Thoracic aorta (tissue), 2 donors: ENCODE results near the gene ADGRL3. TPM values are rescaled to one million over a fixed set of nuclear protein-coding genes. Genes with fewer than 3 reads are reported as not detected.

ENCODE experiments used
- ATAC-seq: fragments of 150-250 bp; one replicate; pipeline ENCODE4 v1.8.0; 2017; ENCODE audit warnings: low read depth; ENCODE audit not compliant: insufficient number of reproducible peaks, low FRiP score
- DNase-seq: peaks from one replicate; pipeline ENCODE4 v3.0.0-alpha.2; 2020; ENCODE audit warnings: low spot score
- H3K27ac ChIP-seq, 2 donors: fragments of 200-600 bp; sonication (generic); 1 replicate in 1 of 2; 2 replicates in 1 of 2; pipeline ENCODE4 v1.5.1; 2016; ENCODE audit warnings: mild to moderate bottlenecking in 2 of 2, moderate library complexity in 2 of 2
- H3K27me3 ChIP-seq: fragments of 200-600 bp; sonication (generic); replicated peaks from 2 replicates; pipeline ENCODE4 v1.6.0; 2016; ENCODE audit warnings: mild to moderate bottlenecking; ENCODE audit not compliant: insufficient read depth
- H3K36me3 ChIP-seq: fragments of 200-600 bp; sonication (generic); one replicate; pipeline ENCODE4 v1.5.1; 2016
- H3K4me1 ChIP-seq, 2 donors: fragments of 200-600 bp; sonication (generic); 1 replicate in 1 of 2; 2 replicates in 1 of 2; pipeline versions ENCODE4 v1.5.1 to v1.6.0; 2016; ENCODE audit warnings: low read depth in 2 of 2, mild to moderate bottlenecking in 1 of 2; ENCODE audit not compliant: control insufficient read depth in 1 of 2
- H3K4me3 ChIP-seq: fragments of 200-600 bp; sonication (generic); 2 replicates; pipeline ENCODE4 v1.5.1; 2016; ENCODE audit warnings: mild to moderate bottlenecking
- H3K9me3 ChIP-seq: fragments of 200-600 bp; sonication (generic); 2 replicates; pipeline ENCODE4 v1.5.1; 2016
- total RNA-seq, 2 donors: library from RNA; depleted of rRNA; stranded (reverse); fragments of >200 nt; gene quantifications; one replicate each; pipeline versions ENCODE4 v1.1.0 to v1.2.3, GENCODE V29; 2016
- TF ChIP-seq, protein P1 (sequence below): fragments of 200-600 bp; sonication (generic); IDR thresholded peaks from one replicate; pipeline ENCODE4 v1.5.1; 2019; ENCODE audit warnings: antibody characterized with exemption

Gene ADGRL3
- total RNA-seq, 2 donors from 2014 or later: 17.5 to 18.1 TPM

DNA sequence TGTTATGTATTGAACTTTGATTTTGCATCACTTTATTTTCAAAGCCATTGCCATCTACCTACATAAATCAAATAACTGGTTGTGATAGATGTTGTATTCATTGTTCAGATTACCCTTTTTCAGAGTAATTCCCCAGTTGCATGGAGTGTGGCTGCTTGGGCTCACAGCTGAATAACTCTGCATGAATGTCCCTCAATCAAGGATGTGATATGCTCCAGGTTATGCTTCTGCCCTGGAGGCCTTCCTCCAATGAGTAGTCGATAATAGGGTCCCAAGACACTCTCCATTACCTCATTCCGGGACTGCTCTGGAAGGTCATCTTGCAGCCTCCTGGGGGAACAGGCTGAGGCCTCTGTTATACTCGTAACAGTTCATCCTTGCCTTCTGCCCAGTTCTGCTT lies 251.8 kb downstream of the ADGRL3 start:
- Histone ChIP-seq H3K4me3 (no peak overlapping the region), H3K9me3 (no peaks in the 10 kb centered on the region), H3K4me1 (no peaks in the 10 kb centered on the region), H3K27me3 (no peaks in the 10 kb centered on the region), H3K27ac (no peak overlapping the region), H3K36me3 (no peaks in the 10 kb centered on the region)
- TF ChIP-seq, protein P1, sequence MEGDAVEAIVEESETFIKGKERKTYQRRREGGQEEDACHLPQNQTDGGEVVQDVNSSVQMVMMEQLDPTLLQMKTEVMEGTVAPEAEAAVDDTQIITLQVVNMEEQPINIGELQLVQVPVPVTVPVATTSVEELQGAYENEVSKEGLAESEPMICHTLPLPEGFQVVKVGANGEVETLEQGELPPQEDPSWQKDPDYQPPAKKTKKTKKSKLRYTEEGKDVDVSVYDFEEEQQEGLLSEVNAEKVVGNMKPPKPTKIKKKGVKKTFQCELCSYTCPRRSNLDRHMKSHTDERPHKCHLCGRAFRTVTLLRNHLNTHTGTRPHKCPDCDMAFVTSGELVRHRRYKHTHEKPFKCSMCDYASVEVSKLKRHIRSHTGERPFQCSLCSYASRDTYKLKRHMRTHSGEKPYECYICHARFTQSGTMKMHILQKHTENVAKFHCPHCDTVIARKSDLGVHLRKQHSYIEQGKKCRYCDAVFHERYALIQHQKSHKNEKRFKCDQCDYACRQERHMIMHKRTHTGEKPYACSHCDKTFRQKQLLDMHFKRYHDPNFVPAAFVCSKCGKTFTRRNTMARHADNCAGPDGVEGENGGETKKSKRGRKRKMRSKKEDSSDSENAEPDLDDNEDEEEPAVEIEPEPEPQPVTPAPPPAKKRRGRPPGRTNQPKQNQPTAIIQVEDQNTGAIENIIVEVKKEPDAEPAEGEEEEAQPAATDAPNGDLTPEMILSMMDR: no peak
- DNase-seq: no peak
- ATAC-seq: no peak

DNA sequence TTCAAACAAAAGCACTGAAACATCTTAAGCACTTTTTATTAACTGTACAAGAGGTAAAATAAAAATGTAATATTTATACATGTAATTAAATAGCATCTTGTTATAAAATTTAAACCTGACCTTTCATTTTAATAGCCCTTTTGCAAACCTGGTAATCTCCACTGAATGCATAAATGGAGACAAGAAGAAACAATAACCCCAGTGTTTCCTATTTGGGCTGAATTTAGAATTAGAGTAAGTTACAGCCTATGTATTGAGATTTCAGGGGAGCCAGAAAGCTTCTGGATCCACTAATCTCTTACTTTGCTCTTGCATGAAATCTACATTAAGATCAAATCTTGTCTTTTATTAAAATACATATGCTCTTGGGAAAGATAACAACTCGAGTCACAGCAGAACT lies 261.8 kb downstream of the ADGRL3 start:
- peak overlapping the region; percentile 1 to 35 for H3K27ac ChIP-seq
- DNase-seq (no peak), ATAC-seq (no peak)
- no peak overlapping the region for H3K4me3 ChIP-seq
- no peaks in the 10 kb centered on the region for H3K9me3 ChIP-seq
- H3K36me3 ChIP-seq: no peaks in the 10 kb centered on the region
- H3K27me3 ChIP-seq: no peaks in the 10 kb centered on the region
- TF ChIP-seq, protein P1: no peak
- peaks cover 10 to 16% of the 10 kb centered on the region in 2 donors for H3K4me1 ChIP-seq

DNA sequence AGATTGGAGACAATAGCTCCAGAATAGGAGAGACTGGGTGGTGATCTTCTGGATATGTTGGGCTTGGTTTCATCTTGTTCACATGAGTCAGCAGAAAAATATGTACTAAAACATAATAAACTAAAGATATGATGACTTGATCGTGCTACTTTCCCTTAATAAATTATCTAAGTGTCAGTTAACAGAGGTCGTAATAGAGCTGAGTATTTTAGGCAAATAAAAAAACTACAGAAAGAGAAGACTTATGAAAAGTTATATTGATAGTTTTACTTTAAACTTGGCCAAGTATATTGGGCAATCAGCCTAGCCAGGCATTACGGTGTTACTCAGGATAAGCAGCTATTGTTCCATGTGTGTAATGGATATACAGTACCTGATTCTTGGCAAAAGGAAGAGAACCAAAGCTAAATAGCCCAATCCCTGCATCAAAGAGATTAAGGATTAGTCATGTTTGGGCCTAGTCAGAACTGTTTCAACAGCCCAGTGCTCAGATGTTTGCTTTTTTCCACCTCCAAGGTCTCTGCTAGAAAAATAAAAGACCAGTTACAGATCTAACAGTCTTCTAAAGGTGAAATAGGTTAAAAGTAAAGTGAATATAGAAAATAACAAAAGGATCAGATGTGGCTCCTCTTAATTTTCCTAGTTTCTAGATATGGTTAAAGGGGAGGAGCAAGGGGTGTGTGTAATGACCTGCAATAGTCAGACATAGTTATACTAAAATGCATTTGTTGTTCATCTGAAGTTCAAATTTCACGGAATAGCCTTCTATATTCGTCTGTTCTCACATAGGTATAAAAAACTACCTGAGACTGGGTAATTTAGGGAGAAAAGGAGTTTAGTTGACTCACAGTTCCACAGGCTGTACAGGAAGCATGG lies 262.6 kb downstream of the ADGRL3 start:
- no peak overlapping the region for H3K4me3 ChIP-seq
- H3K27me3 ChIP-seq: no peaks in the 10 kb centered on the region
- H3K36me3 ChIP-seq: no peaks in the 10 kb centered on the region
- TF ChIP-seq, protein P1: no peak
- H3K27ac ChIP-seq: peak overlapping the region; percentile 1 to 35
- DNase-seq: no peak
- ATAC-seq: no peak
- peaks cover 10 to 16% of the 10 kb centered on the region in 2 donors for H3K4me1 ChIP-seq
- H3K9me3 ChIP-seq: no peaks in the 10 kb centered on the region

DNA sequence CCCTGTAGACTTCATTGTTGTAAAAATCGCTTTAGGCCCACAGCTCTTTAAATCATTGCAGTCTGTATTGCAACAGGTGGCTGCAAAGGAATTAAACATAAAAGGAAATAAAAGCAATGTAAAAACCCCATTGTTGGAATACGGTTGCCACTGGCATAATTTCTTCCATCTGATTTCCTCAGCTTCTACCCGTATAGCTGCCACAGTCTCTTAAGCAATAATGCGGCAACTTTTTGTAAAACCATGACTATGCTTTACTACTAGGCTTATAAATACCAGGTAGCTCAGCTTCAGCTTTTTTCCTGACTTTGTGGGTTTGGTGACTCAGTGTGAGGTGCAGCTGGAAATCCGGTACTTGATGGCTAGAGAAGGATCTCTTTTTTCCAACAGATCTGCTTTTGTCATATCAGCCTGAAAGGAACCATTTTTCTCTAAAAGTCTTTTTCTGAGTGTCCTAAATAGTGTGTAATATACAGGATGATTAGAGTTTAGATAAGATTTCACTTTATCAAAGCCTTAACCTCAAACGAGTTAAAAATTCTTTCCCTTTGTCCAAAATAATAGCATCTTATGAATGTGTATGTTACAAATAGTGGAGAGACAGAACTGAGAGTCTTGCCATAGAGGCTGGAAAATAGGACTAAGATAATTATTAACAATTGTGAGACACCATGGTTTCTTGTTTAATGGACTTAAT lies 268.0 kb downstream of the ADGRL3 start:
- peaks cover 0 to 5% of the 10 kb centered on the region in 2 donors for H3K4me1 ChIP-seq
- H3K36me3 ChIP-seq: no peaks in the 10 kb centered on the region
- no peak overlapping the region for H3K27ac ChIP-seq
- DNase-seq (no peak), ATAC-seq (no peak)
- no peak overlapping the region for H3K4me3 ChIP-seq
- no peaks in the 10 kb centered on the region for H3K9me3 ChIP-seq
- TF ChIP-seq, protein P1: no peak
- no peaks in the 10 kb centered on the region for H3K27me3 ChIP-seq

DNA sequence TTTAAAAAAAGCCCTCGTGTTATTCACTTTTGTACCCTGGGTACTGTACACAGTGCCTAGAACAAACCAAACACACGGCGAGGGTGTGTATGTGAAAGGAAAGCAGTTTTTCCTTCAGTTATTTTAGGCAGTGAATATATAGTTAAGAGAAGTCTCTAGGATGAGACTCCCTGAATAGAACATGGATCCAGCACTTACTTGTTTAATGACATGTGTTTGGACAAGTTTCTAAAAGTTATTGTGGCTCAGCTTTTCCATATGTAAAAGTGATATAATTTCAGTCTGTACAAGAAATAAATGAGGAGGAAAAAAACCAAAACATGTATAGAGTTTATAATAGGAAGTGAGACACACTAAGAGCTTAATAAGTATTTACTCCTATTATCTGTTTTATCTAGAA lies 273.2 kb downstream of the ADGRL3 start:
- Histone ChIP-seq H3K4me1 (peaks cover 0 to 8% of the 10 kb centered on the region in 2 donors), H3K27ac (no peak overlapping the region), H3K27me3 (no peaks in the 10 kb centered on the region), H3K4me3 (no peak overlapping the region), H3K9me3 (no peaks in the 10 kb centered on the region), H3K36me3 (no peaks in the 10 kb centered on the region)
- TF ChIP-seq, protein P1: no peak
- DNase-seq (no peak), ATAC-seq (no peak)
